HG03066 (cell line): ENCODE data around the gene ATP2A3.

ENCODE experiments used
- ATAC-seq: cut with Tn5 transposase; IDR thresholded peaks from one replicate; pipeline ENCODE4 v1.9.1; 2021; ENCODE audit warnings: low read depth; ENCODE audit not compliant: unreplicated experiment

Gene ATP2A3

GRCh38 chr17:3964203-3965117 is at the start of gene ATP2A3:
ATP2A3 (minus strand) TSS chr17:3964437; CDS start chr17:3964291, 146 bp downstream.
- ATAC-seq, result peak; percentile 60

- ATAC-seq, result no peak
Observed at GRCh38 chr17:4010754-4011153, 46.5 kb upstream of the ATP2A3 start.

GRCh38 chr17:4009186-4009785 is 45.0 kb upstream of the ATP2A3 start:
- no peak for ATAC-seq

DNA sequence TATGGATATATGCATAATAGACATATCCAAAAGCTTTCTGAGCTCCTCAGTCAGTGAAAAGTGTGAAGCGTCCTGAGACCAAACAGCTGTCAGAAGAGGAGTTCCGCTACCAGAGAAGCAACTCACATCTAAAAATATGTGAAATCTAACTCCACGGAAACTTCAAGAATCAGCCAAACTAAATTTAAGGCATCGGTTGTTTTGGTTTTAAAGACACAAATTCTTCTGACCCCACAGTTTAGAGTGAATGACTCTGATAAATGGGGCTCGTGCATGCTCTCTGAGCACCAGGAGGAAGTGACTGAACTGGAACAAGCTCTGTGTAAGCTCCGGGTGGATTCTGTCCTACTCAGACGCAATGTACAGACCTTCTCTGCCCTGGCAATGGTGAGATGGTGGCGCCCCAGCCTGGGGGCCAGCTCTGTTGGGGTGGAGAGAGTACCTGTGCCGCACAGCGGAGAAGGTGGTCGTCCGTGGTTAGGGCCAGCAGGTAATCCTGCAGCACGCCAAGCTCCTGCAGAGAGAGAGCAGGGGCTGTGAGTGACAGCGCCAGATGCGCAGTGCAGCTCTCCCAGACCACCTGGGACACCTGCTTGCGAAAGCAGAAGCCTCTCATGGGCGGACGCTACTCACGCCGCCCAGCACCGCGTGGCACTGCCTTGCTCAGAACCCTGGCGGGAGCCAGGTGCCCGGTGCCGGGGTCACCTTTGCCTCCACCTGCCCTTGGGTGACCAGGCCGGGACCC is 44.4 kb upstream of the ATP2A3 start:
- no peak for ATAC-seq

GRCh38 chr17:4008082-4008435 is 43.8 kb upstream of the ATP2A3 start:
- no peak for ATAC-seq

DNA sequence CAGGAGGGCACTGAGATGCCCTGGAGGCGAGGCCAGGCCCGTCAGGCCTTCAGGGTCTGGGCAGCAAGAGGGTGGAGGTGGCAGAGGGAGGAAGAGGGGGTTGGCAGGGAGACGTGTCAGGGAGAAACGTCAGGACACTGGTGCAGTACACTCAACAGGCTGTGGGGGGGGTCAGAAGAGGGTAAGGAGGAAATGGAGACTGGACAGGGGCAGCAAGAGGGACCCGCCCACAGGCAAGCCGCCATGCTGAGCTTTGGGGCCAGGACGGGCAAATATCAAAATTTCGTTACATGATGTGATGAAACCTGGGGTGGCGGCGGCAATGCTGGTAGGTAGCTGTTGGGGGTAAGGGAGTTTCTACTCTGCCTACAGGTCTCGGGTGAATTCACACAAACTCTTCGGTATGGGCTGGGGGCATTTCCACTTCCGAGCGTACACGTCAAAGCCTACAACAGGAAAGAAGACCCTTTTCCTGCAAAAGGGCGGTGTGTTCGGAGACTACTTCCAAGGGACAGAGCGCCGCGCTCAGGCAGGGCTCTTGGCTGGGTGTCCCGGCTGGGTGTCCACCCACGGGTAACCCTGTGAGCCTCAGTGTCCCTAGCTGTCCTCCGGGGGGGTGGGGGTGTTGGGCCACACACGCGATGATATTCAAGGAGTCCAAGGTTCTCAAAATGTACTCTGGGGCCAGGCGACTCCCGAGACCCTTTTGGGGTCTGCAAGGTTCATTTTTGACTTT is 43.3 kb upstream of the ATP2A3 start:
- ATAC-seq, result no peak

GRCh38 chr17:4006745-4007211 is 42.5 kb upstream of the ATP2A3 start:
- ATAC-seq, result no peak

- no peak for ATAC-seq
Observed at GRCh38 chr17:4006165-4006589, 41.9 kb upstream of the ATP2A3 start.

- no peak for ATAC-seq
Observed at GRCh38 chr17:4005296-4006164, 41.3 kb upstream of the ATP2A3 start.

- ATAC-seq, result no peak
Observed at GRCh38 chr17:4004517-4005295, 40.5 kb upstream of the ATP2A3 start.

- ATAC-seq, result no peak
Observed at GRCh38 chr17:4003501-4004421, 39.5 kb upstream of the ATP2A3 start.

GRCh38 chr17:4003131-4003500 is 38.9 kb upstream of the ATP2A3 start:
- ATAC-seq, result no peak

DNA sequence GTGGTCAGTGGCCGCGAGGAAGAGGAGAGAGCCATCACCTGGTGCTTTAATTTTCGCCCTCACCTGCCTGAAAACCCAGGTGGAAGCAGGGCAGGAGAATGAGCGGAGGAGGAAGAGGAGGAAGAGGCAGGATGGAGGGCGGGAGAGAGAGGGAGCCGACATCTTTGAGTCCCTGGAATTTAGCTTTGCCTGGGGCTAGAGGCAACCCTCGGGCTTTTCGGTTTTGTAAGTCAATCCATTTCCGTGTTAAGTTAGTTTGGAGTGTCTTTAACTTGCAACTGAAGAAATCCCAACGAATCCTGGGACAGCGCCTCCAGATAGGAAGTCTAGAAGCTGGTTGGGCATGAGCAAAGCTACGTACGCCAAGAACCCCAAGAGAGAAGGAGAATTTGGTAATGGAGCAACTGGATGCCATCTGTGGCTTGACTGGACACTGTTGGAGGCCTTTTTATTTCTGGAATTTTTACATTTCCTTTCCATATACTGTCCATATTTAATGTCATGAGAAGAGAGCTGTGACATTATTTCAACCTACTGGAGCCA is 36.9 kb upstream of the ATP2A3 start:
- ATAC-seq, result no peak

GRCh38 chr17:3998436-3998835 is 34.2 kb upstream of the ATP2A3 start:
- ATAC-seq, result no peak

DNA sequence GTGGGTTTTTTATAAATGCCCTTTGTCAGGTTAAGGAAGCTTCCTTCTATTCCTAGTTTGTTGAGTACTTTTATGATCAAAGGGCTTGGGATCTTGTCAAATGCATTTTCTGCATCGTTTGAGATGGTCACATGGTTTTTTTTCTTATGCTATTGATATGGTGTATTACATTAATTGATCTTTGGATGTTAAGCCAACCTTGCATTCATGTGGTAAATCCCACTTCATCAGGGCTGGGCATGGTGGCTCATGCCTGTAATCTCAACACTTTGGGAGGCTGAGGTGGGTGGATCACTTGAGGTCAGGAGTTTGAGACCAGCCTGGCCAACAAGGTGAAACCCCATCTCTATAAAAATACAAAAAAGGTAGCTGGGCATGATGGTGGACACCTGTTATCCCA is 30.8 kb upstream of the ATP2A3 start:
- ATAC-seq, result no peak

DNA sequence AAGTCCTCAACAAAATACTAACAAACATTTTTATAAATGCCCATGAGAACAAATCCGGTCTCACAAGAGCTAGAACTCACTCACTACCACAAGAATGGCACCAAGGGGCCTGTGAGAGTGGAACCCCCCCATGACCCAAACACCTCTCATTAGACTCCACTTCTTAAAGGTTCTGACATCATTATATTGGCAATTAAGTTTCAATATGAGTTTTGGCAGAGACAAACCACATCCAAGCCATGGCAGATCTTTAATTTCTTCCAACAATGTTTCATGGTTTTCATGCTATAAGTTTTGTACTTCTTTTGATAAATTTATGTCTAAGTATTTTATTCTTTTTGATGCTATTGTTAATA is 30.0 kb upstream of the ATP2A3 start:
- ATAC-seq, result no peak

DNA sequence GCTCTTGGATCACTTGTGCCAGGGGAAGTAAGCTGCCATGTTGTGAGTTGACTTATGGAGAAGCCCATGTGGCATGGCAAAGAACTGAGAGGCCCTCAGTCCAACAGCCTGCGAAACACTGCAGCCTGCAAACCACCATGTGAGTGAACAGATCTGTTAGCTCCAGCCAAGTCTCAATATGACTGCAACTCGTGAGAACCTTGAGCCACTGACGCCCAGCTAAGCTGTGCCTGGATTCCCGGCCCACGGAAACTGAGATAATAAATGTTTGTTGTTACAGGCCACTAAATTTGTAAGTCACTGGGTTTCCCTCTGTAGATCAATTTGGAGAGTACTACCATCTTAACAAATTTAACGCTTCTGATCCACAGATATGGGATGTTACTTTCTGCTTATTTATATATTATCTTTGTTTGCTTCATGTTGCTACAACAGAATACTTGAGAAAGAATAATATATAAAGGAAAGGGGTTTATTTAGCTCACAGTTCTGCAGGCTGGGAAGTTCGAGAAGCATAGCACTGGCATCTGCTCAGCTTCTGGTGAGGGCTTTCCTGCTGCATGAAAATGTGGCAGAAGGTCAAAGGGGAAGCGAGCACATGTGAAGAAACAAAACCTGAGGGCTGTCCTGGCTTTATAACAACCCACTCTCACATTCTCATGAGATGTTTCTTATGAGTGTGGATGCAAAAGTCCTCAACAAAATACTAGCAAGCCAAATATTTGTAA is 29.4 kb upstream of the ATP2A3 start:
- ATAC-seq, result no peak
